H1 (cell line): ENCODE data around the gene SLC41A1. TPM values are rescaled to one million over a fixed set of nuclear protein-coding genes. Genes with fewer than 3 reads are reported as not detected.

Source experiments
- CTCF ChIA-PET: fragments of 300-600 bp; sonication (Branson Sonifier 250); formaldehyde crosslinking; loops from one replicate; lab custom pipeline; 2021; ENCODE audit not compliant: partially characterized antibody; lab: Charles Lee
- POLR2A ChIA-PET: fragments of 300-600 bp; sonication (Branson Sonifier 250); formaldehyde crosslinking; loops from one replicate; lab custom pipeline; 2021; ENCODE audit warnings: inconsistent platforms; ENCODE audit not compliant: partially characterized antibody; lab: Charles Lee
- DNase-seq, 2 experiments: peaks; one replicate each; pipeline versions ENCODE4 v3.0.0 to v3.0.0-alpha.2; 2010 to 2022; ENCODE audit warnings: low spot score in 2 of 2, low read depth in 1 of 2, mixed read lengths in 1 of 2
- FAIRE-seq: peaks from 2 replicates; lab custom pipeline; 2011; peaks lifted over from hg19 to GRCh38; lab: Jason Lieb, UNC
- H2AFZ ChIP-seq: 2 replicates; pipeline ENCODE4 v1.8.1; 2012; ENCODE audit warnings: low read length, inconsistent platforms
- H2AK5ac ChIP-seq: 2 replicates; pipeline ENCODE4 v1.6.1; 2013; ENCODE audit warnings: low read depth, low read length
- H2BK120ac ChIP-seq: replicated peaks from 2 replicates; pipeline ENCODE3; 2013; ENCODE audit warnings: low read depth, low read length, inconsistent platforms
- H2BK12ac ChIP-seq: 2 replicates; pipeline ENCODE4 v1.6.1; 2013; ENCODE audit warnings: low read depth, low read length
- H2BK15ac ChIP-seq: 2 replicates; pipeline ENCODE4 v1.6.1; 2013; ENCODE audit warnings: low read length
- H2BK20ac ChIP-seq: 2 replicates; pipeline ENCODE4 v1.6.1; 2013; ENCODE audit warnings: low read length
- H2BK5ac ChIP-seq: 2 replicates; pipeline ENCODE4 v1.6.1; 2013; ENCODE audit warnings: low read depth, low read length
- H3K14ac ChIP-seq: 2 replicates; pipeline ENCODE4 v1.6.1; 2013; ENCODE audit warnings: inconsistent platforms; ENCODE audit not compliant: insufficient read length
- H3K18ac ChIP-seq: 2 replicates; pipeline ENCODE4 v1.6.1; 2013; ENCODE audit warnings: low read length; ENCODE audit errors: extremely low read depth
- H3K23ac ChIP-seq: 2 replicates; pipeline ENCODE4 v1.6.1; 2013; ENCODE audit warnings: inconsistent platforms; ENCODE audit not compliant: insufficient read length
- H3K23me2 ChIP-seq: 2 replicates; pipeline ENCODE4 v1.6.1; 2013; ENCODE audit warnings: low read depth, low read length
- H3K27ac ChIP-seq: 2 replicates; pipeline ENCODE4 v1.6.1; 2011; ENCODE audit warnings: low read depth, low read length, inconsistent platforms
- H3K27me3 ChIP-seq, 4 experiments: replicated peaks in 1 of 4; 1 replicate in 1 of 4; 2 replicates in 3 of 4; pipeline versions ENCODE4 v1.6.1 to v1.8.1; 2011 to 2013; ENCODE audit warnings: low read length in 3 of 4, mild to moderate bottlenecking in 3 of 4, inconsistent platforms in 2 of 4, mixed read lengths in 2 of 4, moderate library complexity in 1 of 4; ENCODE audit not compliant: control insufficient read depth in 3 of 4, insufficient read depth in 3 of 4; ENCODE audit errors: extremely low read depth in 1 of 4
- H3K36me3 ChIP-seq, 4 experiments: 2 replicates each; pipeline versions ENCODE4 v1.6.1 to v1.8.1; 2011 to 2013; ENCODE audit warnings: mild to moderate bottlenecking in 4 of 4, low read length in 3 of 4, moderate library complexity in 2 of 4, control low read depth in 1 of 4, inconsistent platforms in 1 of 4; ENCODE audit not compliant: insufficient read depth in 4 of 4, control insufficient read depth in 2 of 4
- H3K4ac ChIP-seq: replicated peaks from 2 replicates; pipeline ENCODE3; 2013; ENCODE audit warnings: low read length, low read depth, mixed read lengths, inconsistent platforms; ENCODE audit not compliant: insufficient read length
- H3K4me1 ChIP-seq, 4 experiments: replicated peaks in 1 of 4; 1 replicate in 1 of 4; 2 replicates in 3 of 4; pipeline versions ENCODE4 v1.6.1 to v1.8.1; 2011 to 2013; ENCODE audit warnings: low read length in 3 of 4, inconsistent platforms in 2 of 4, mixed read lengths in 1 of 4; ENCODE audit not compliant: insufficient read depth in 4 of 4, control insufficient read depth in 3 of 4
- H3K4me2 ChIP-seq, 2 experiments: 2 replicates each; pipeline versions ENCODE4 v1.6.1 to v1.8.1; 2011 to 2013; ENCODE audit warnings: low read depth in 2 of 2, low read length in 2 of 2, control low read depth in 1 of 2, inconsistent platforms in 1 of 2, mild to moderate bottlenecking in 1 of 2; ENCODE audit not compliant: insufficient read depth in 1 of 2
- H3K4me3 ChIP-seq, 4 experiments: fragments of 200-600, 300-600 bp in 1 of 4; sonication (generic), shearing (Covaris generic), sonication (Bioruptor Twin) in 1 of 4; 2 replicates each; pipeline versions ENCODE4 v1.5.1 to v1.8.1; 2011 to 2016; ENCODE audit warnings: low read length in 4 of 4, low read depth in 3 of 4, control low read depth in 2 of 4, inconsistent platforms in 2 of 4, mild to moderate bottlenecking in 2 of 4, mixed read lengths in 1 of 4, moderate library complexity in 1 of 4; ENCODE audit not compliant: insufficient read depth in 2 of 4; ENCODE audit errors: extremely low read depth in 1 of 4
- H3K56ac ChIP-seq: replicated peaks from 2 replicates; pipeline ENCODE3; 2013; ENCODE audit warnings: low read depth, mild to moderate bottlenecking, mixed read lengths, low read length, inconsistent platforms; ENCODE audit not compliant: insufficient read length
- H3K79me1 ChIP-seq: 2 replicates; pipeline ENCODE4 v1.6.1; 2013; ENCODE audit warnings: low read depth, low read length, control low read depth
- H3K79me2 ChIP-seq, 2 experiments: 2 replicates each; pipeline versions ENCODE4 v1.6.1 to v1.8.1; 2012 to 2013; ENCODE audit warnings: low read length in 2 of 2, mild to moderate bottlenecking in 2 of 2, inconsistent platforms in 1 of 2; ENCODE audit not compliant: insufficient read depth in 2 of 2, control insufficient read depth in 1 of 2
- H3K9ac ChIP-seq, 4 experiments: replicated peaks in 1 of 4; 1 replicate in 1 of 4; 2 replicates in 3 of 4; pipeline versions ENCODE4 v1.6.1 to v1.8.1; 2011 to 2013; ENCODE audit warnings: low read depth in 3 of 4, low read length in 3 of 4, control low read depth in 2 of 4, mild to moderate bottlenecking in 2 of 4, moderate library complexity in 2 of 4, inconsistent platforms in 1 of 4; ENCODE audit errors: extremely low read depth in 1 of 4
- H3K9me3 ChIP-seq, 2 experiments: 2 replicates each; pipeline versions ENCODE4 v1.6.1 to v1.8.1; 2012 to 2013; ENCODE audit warnings: mild to moderate bottlenecking in 2 of 2, moderate library complexity in 2 of 2, control low read depth in 1 of 2, inconsistent platforms in 1 of 2, low read depth in 1 of 2, low read length in 1 of 2, mixed read lengths in 1 of 2; ENCODE audit not compliant: insufficient read depth in 2 of 2
- H4K20me1 ChIP-seq, 2 experiments: replicated peaks in 1 of 2; 2 replicates each; pipeline versions ENCODE3 to v1.8.1; 2011 to 2013; ENCODE audit warnings: inconsistent platforms in 2 of 2, low read length in 2 of 2, mild to moderate bottlenecking in 1 of 2; ENCODE audit not compliant: insufficient read depth in 2 of 2, control insufficient read depth in 1 of 2
- H4K5ac ChIP-seq: 2 replicates; pipeline ENCODE4 v1.6.1; 2013; ENCODE audit warnings: low read length, low read depth, mixed read lengths, inconsistent platforms; ENCODE audit not compliant: insufficient read length
- H4K8ac ChIP-seq: 2 replicates; pipeline ENCODE4 v1.8.0; 2013; ENCODE audit warnings: mild to moderate bottlenecking, moderate library complexity, low read length, inconsistent platforms; ENCODE audit not compliant: insufficient read depth; ENCODE audit errors: extremely low read depth
- H4K91ac ChIP-seq: replicated peaks from 2 replicates; pipeline ENCODE3; 2013; ENCODE audit warnings: low read length, mixed read lengths, inconsistent platforms; ENCODE audit not compliant: insufficient read length
- KDM4A ChIP-seq: IDR thresholded peaks from one replicate; pipeline ENCODE4 v1.7.1; 2012; ENCODE audit warnings: low read depth, mild to moderate bottlenecking, moderate library complexity, low read length, inconsistent platforms; ENCODE audit not compliant: severe bottlenecking
- MAFK ChIP-seq: IDR thresholded peaks from 2 replicates; pipeline ENCODE4 v1.6.1; 2012; ENCODE audit warnings: low read depth, mild to moderate bottlenecking, improper control_type of control experiment, low read length
- SIRT6 ChIP-seq: IDR thresholded peaks from one replicate; pipeline ENCODE4 v1.7.1; 2012; ENCODE audit warnings: low read length, inconsistent platforms
- polyA plus RNA-seq, 7 experiments: library from polyadenylated mRNA; depleted of rRNA in 3 of 7; stranded (reverse) in 5 of 7; unstranded in 2 of 7; fragments of >200 nt in 5 of 7; fragments of 200-250 nt in 2 of 7; gene quantifications; 1 replicate in 5 of 7; 2 replicates in 1 of 7; 4 replicates in 1 of 7; pipeline versions ENCODE4 v1.2.1 to v1.2.3, GENCODE V29; 2011 to 2013; ENCODE audit warnings: missing spikeins in 2 of 7, mixed read lengths in 2 of 7
- total RNA-seq: library from RNA; stranded (reverse); fragmentation: NEBNext Ultra II Directional; extraction: Animal tissue kit (Norgen Biotek cat#: 25700); gene quantifications from 2 replicates; pipeline ENCODE4 v1.2.1, GENCODE V29; 2021

The SLC41A1 gene
- total and polyA plus RNA-seq, 2 of the 8 experiments (the other 6 are each of a cell fraction or from before 2014, with no cell fraction given) = 41.2 to 42.3 TPM

DNA sequence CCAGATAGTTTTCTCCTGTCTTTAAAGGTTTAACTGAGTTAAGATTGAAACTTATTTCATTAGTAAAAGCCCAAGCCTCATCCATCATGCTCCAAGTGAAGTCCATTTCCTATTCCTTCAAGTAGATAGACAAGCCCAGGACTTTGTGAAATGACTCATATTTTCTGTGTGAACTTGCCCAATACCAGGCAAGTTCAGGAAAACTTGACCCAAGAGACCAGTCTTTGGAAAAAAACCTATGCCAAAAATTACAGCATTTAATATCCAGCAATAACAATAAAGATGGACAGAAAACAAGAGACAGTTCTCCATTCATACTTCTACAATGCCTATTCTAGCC is 37.3 kb downstream of the SLC41A1 start:
- H2AK5ac ChIP-seq = no peak overlapping the region
- H3K23me2 ChIP-seq = peaks cover 6% of the 10 kb centered on the region
- peaks cover 0 to 7% (median 5%) of the 10 kb centered on the region in 4 experiments; a peak in 4 of 7 replicates for H3K4me1 ChIP-seq
- no peak overlapping the region for H4K5ac ChIP-seq
- H2BK20ac ChIP-seq = no peak overlapping the region
- no peaks in the 10 kb centered on the region for H3K79me2 ChIP-seq
- peaks cover 2 to 11% (median 9%) of the 10 kb centered on the region in 4 experiments; a peak in 6 of 7 replicates for H3K27me3 ChIP-seq
- H3K4ac ChIP-seq = no peak overlapping the region
- no peak overlapping the region for H2BK120ac ChIP-seq
- TF ChIP-seq KDM4A = no peak
- no peak for TF ChIP-seq MAFK
- no peak for TF ChIP-seq SIRT6
- DNase-seq = no peak
- no peaks in the 10 kb centered on the region for H3K9me3 ChIP-seq
- no peak overlapping the region for H4K91ac ChIP-seq
- H4K8ac ChIP-seq = no peak overlapping the region
- H3K27ac ChIP-seq = no peak overlapping the region
- ChIA-PET CTCF (interaction anchor here (1.2 kb wide), 2 partner anchors 9 to 715 kb away, joined by 3 read pairs; no protein-coding TSS in a partner anchor), POLR2A (interaction anchor here (2.1 kb wide), 1 partner anchor 12 kb away, joined by 7 read pairs; no protein-coding TSS in a partner anchor)
- H3K56ac ChIP-seq = no peak overlapping the region
- no peak overlapping the region for H3K23ac ChIP-seq
- H3K4me2 ChIP-seq = peak overlapping the region; percentile 89 to 90; a peak in 3 of 4 replicates
- no peak overlapping the region for H2BK15ac ChIP-seq
- no peak overlapping the region for H3K9ac ChIP-seq
- H3K79me1 ChIP-seq = no peaks in the 10 kb centered on the region
- no peaks in the 10 kb centered on the region for H4K20me1 ChIP-seq
- H3K4me3 ChIP-seq = peak overlapping the region in 1 of 4 experiments; percentile 84; a peak in 4 of 8 replicates
- no peak overlapping the region for H2BK12ac ChIP-seq
- H3K18ac ChIP-seq = no peak overlapping the region
- no peak for FAIRE-seq
- H2AFZ ChIP-seq = no peak overlapping the region
- no peaks in the 10 kb centered on the region for H3K36me3 ChIP-seq
- no peak overlapping the region for H3K14ac ChIP-seq
- no peak overlapping the region for H2BK5ac ChIP-seq
